Astrocyte (in vitro differentiated cells and primary cell): ENCODE results near the gene GIPC3. TPM values are rescaled to one million over a fixed set of nuclear protein-coding genes. Genes with fewer than 3 reads are reported as not detected.

Experiments used
- DNase-seq: peaks from one replicate; pipeline ENCODE4 v3.0.0-alpha.2; 2010; ENCODE audit warnings: low read depth
- FAIRE-seq: peaks from 2 replicates; lab custom pipeline; 2011; peaks lifted over from hg19 to GRCh38; lab: Jason Lieb, UNC
- H2AFZ ChIP-seq: 2 replicates; pipeline ENCODE4 v1.6.0; 2012; ENCODE audit warnings: low read depth, low read length, inconsistent platforms
- H3K27ac ChIP-seq: 2 replicates; pipeline ENCODE4 v1.5.1; 2011; ENCODE audit warnings: low read depth, low read length, inconsistent platforms
- H3K27me3 ChIP-seq: 2 replicates; pipeline ENCODE4 v1.6.0; 2011; ENCODE audit warnings: low read length, inconsistent platforms; ENCODE audit not compliant: insufficient read depth
- H3K36me3 ChIP-seq: 2 replicates; pipeline ENCODE4 v1.5.1; 2011; ENCODE audit warnings: low read length, inconsistent platforms; ENCODE audit not compliant: insufficient read depth
- H3K4me1 ChIP-seq: 2 replicates; pipeline ENCODE4 v1.5.1; 2011; ENCODE audit warnings: low read length, inconsistent platforms; ENCODE audit not compliant: insufficient read depth
- H3K4me2 ChIP-seq: 2 replicates; pipeline ENCODE4 v1.6.0; 2012; ENCODE audit warnings: low read length, inconsistent platforms
- H3K4me3 ChIP-seq: 2 replicates; pipeline ENCODE4 v1.5.1; 2011; ENCODE audit warnings: low read depth, mild to moderate bottlenecking, low read length, inconsistent platforms; ENCODE audit not compliant: insufficient read depth
- H3K79me2 ChIP-seq: 2 replicates; pipeline ENCODE4 v1.6.0; 2012; ENCODE audit warnings: mild to moderate bottlenecking, low read length, inconsistent platforms; ENCODE audit not compliant: insufficient read depth
- H3K9ac ChIP-seq: 2 replicates; pipeline ENCODE4 v1.6.0; 2012; ENCODE audit warnings: mild to moderate bottlenecking, low read length, inconsistent platforms
- H3K9me3 ChIP-seq: 2 replicates; pipeline ENCODE4 v1.5.1; 2012; ENCODE audit warnings: low read depth, mild to moderate bottlenecking, low read length, inconsistent platforms; ENCODE audit not compliant: insufficient read depth
- H4K20me1 ChIP-seq: 2 replicates; pipeline ENCODE4 v1.6.0; 2012; ENCODE audit warnings: low read length, inconsistent platforms; ENCODE audit not compliant: insufficient read depth
- H3K27ac Mint-ChIP-seq: one replicate; pipeline ENCODE4 v1.8.0; 2021; ENCODE audit warnings: mild to moderate bottlenecking, mixed read lengths; ENCODE audit not compliant: unreplicated experiment
- H3K27me3 Mint-ChIP-seq: one replicate; pipeline ENCODE4 v1.8.0; 2021; ENCODE audit warnings: low read depth, mixed read lengths; ENCODE audit not compliant: unreplicated experiment
- H3K36me3 Mint-ChIP-seq: one replicate; pipeline ENCODE4 v1.8.0; 2021; ENCODE audit warnings: low read depth, mixed read lengths; ENCODE audit not compliant: unreplicated experiment
- H3K4me1 Mint-ChIP-seq: one replicate; pipeline ENCODE4 v1.8.0; 2021; ENCODE audit warnings: low read depth, mixed read lengths; ENCODE audit not compliant: unreplicated experiment
- H3K4me3 Mint-ChIP-seq: one replicate; pipeline ENCODE4 v1.8.0; 2021; ENCODE audit warnings: mild to moderate bottlenecking, moderate library complexity, mixed read lengths; ENCODE audit not compliant: unreplicated experiment
- H3K9me3 Mint-ChIP-seq: one replicate; pipeline ENCODE4 v1.8.0; 2021; ENCODE audit warnings: mild to moderate bottlenecking, mixed read lengths; ENCODE audit not compliant: unreplicated experiment
- CTCF ChIP-seq: IDR thresholded peaks from 2 replicates; pipeline ENCODE4 v1.5.1; 2011; ENCODE audit warnings: low read depth, mild to moderate bottlenecking, inconsistent platforms, low read length, moderate library complexity; ENCODE audit not compliant: insufficient read depth
- EZH2 ChIP-seq: IDR thresholded peaks from 2 replicates; pipeline ENCODE4 v1.6.1; 2012; ENCODE audit warnings: mild to moderate bottlenecking, low read length, inconsistent platforms; ENCODE audit not compliant: insufficient read depth
- total RNA-seq: library from RNA; stranded (reverse); gene quantifications from 2 replicates; pipeline ENCODE4 v1.2.1, GENCODE V29; 2021

The GIPC3 gene
- total RNA-seq, 1 donor from 2014 or later = 0.09 TPM

- FAIRE-seq (no peak), DNase-seq (no peak)
- Histone ChIP-seq H4K20me1 (peaks cover 14% of the 10 kb centered on the region), H3K9ac (no peak overlapping the region), H3K9me3 (no peaks in the 10 kb centered on the region), H3K79me2 (no peaks in the 10 kb centered on the region), H3K36me3 (no peaks in the 10 kb centered on the region), H3K27me3 (no peaks in the 10 kb centered on the region), H3K4me2 (peak overlapping the region; percentile 22), H2AFZ (no peak overlapping the region), H3K4me3 (no peak overlapping the region), H3K4me1 (peaks cover 28% of the 10 kb centered on the region), H3K27ac (no peak overlapping the region)
- H3K4me3 Mint-ChIP-seq = no peak overlapping the region
- H3K36me3 Mint-ChIP-seq = peaks cover 4% of the 10 kb centered on the region
- TF ChIP-seq EZH2 (no peak), CTCF (no peak)
- H3K27ac Mint-ChIP-seq = no peak overlapping the region
- H3K4me1 Mint-ChIP-seq = peaks cover 7% of the 10 kb centered on the region
- peaks cover 6% of the 10 kb centered on the region for H3K27me3 Mint-ChIP-seq
- no peaks in the 10 kb centered on the region for H3K9me3 Mint-ChIP-seq
These were observed 23.6 kb downstream of the GIPC3 start for GRCh38 chr19:3608750-3609322.

- no peaks in the 10 kb centered on the region for H3K9me3 Mint-ChIP-seq
- Histone ChIP-seq H3K27ac (no peak overlapping the region), H3K9ac (no peak overlapping the region), H2AFZ (no peak overlapping the region), H3K4me2 (no peak overlapping the region), H3K9me3 (no peaks in the 10 kb centered on the region), H3K4me3 (no peak overlapping the region), H3K36me3 (no peaks in the 10 kb centered on the region), H3K79me2 (no peaks in the 10 kb centered on the region), H4K20me1 (peaks cover 14% of the 10 kb centered on the region), H3K27me3 (no peaks in the 10 kb centered on the region), H3K4me1 (peaks cover 28% of the 10 kb centered on the region)
- TF ChIP-seq CTCF = no peak
- TF ChIP-seq EZH2 = no peak
- H3K36me3 Mint-ChIP-seq = peaks cover 4% of the 10 kb centered on the region
- H3K4me3 Mint-ChIP-seq = no peak overlapping the region
- no peak for FAIRE-seq
- peaks cover 7% of the 10 kb centered on the region for H3K4me1 Mint-ChIP-seq
- DNase-seq = no peak
- no peak overlapping the region for H3K27ac Mint-ChIP-seq
- H3K27me3 Mint-ChIP-seq = peaks cover 6% of the 10 kb centered on the region
These were observed 24.8 kb downstream of the GIPC3 start for GRCh38 chr19:3609779-3610719.
